Psoas muscle (tissue), 8 donors: ENCODE data around the gene HOXA11. TPM values are rescaled to one million over a fixed set of nuclear protein-coding genes. Genes with fewer than 3 reads are reported as not detected.

Source experiments
- ATAC-seq, 4 donors: fragments of 200-7000 bp; cut with Tn5 transposase; one replicate each; pipeline ENCODE4 v1.9.1; 2020; ENCODE audit warnings: moderate library complexity in 3 of 4, mild to moderate bottlenecking in 2 of 4
- DNase-seq, 2 donors: peaks; one replicate each; pipeline ENCODE4 v3.0.0-alpha.2; 2020
- H3K27ac ChIP-seq: fragments of 200-600 bp; one replicate; pipeline ENCODE4 v1.8.0; 2022
- H3K27me3 ChIP-seq, 3 donors: fragments of 200-600 bp in 1 of 3; one replicate each; pipeline versions ENCODE4 v1.6.1 to v1.8.0; 2013 to 2022; ENCODE audit warnings: low read length in 2 of 3, mild to moderate bottlenecking in 2 of 3, moderate library complexity in 1 of 3; ENCODE audit not compliant: insufficient read depth in 3 of 3
- H3K36me3 ChIP-seq, 2 donors: fragments of 200-600 bp in 1 of 2; one replicate each; pipeline versions ENCODE4 v1.6.1 to v1.8.0; 2013 to 2022; ENCODE audit warnings: low read depth in 1 of 2, mild to moderate bottlenecking in 1 of 2, moderate library complexity in 1 of 2; ENCODE audit not compliant: insufficient read depth in 1 of 2
- H3K4me1 ChIP-seq: fragments of 200-600 bp; one replicate; pipeline ENCODE4 v1.8.0; 2022
- H3K4me3 ChIP-seq: fragments of 200-600 bp; one replicate; pipeline ENCODE4 v1.8.0; 2022; ENCODE audit warnings: mild to moderate bottlenecking
- H3K9me3 ChIP-seq: fragments of 200-600 bp; one replicate; pipeline ENCODE4 v1.8.0; 2022
- CTCF ChIP-seq: fragments of 200-600 bp; IDR thresholded peaks from one replicate; pipeline ENCODE4 v1.8.0; 2022; ENCODE audit warnings: antibody characterized with exemption
- WGBS, 3 donors: extraction: QIAGEN DNeasy Blood & Tissue Kit; methylation state at CpG; one replicate each; pipeline versions ENCODE4 v1.1.6 to v1.1.7; 2013; 5-methylcytosine and 5-hydroxymethylcytosine counted together
- intact Hi-C, 2 donors: fragments of 100-400 bp; cut with DNase I; formaldehyde crosslinking; loops; one replicate each; pipeline versions ENCODE4 v1.11.0 to v1.14.2; 2022
- polyA plus RNA-seq, 3 donors: library from polyadenylated mRNA; stranded (reverse); fragments of 200-250 nt; gene quantifications; one replicate each; pipeline ENCODE4 v1.2.3, GENCODE V29; 2013
- total RNA-seq, 4 donors: library from RNA; stranded (reverse); fragmentation: NEBNext Ultra II Directional in 2 of 4; extraction: Animal tissue kit (Norgen Biotek cat#: 25700) in 2 of 4; gene quantifications; one replicate each; pipeline versions ENCODE4 v1.2.1 to v1.2.4, GENCODE V29; 2021 to 2023
- donor health status: healthy with polysubstance abuse.
- donor health status: DM: no; HTN: no; CAD: no; lungs with moderate emphysema.
- donor health status: Bipolar disorder and iron deficiency.
- donor health status: healthy.
- donor health status: DM: yes; HTN: yes; CAD: no.
- donor health status: DM: no; HTN: no; CAD: no.
- donor health status: DM: no; HTN: no; CAD: no.
- donor health status: DM: yes; HTN: yes; CAD: no.

Gene HOXA11
- total and polyA plus RNA-seq, 7 donors: 0.08 to 1.1 (median 0.57) TPM; not detected in 3

DNA sequence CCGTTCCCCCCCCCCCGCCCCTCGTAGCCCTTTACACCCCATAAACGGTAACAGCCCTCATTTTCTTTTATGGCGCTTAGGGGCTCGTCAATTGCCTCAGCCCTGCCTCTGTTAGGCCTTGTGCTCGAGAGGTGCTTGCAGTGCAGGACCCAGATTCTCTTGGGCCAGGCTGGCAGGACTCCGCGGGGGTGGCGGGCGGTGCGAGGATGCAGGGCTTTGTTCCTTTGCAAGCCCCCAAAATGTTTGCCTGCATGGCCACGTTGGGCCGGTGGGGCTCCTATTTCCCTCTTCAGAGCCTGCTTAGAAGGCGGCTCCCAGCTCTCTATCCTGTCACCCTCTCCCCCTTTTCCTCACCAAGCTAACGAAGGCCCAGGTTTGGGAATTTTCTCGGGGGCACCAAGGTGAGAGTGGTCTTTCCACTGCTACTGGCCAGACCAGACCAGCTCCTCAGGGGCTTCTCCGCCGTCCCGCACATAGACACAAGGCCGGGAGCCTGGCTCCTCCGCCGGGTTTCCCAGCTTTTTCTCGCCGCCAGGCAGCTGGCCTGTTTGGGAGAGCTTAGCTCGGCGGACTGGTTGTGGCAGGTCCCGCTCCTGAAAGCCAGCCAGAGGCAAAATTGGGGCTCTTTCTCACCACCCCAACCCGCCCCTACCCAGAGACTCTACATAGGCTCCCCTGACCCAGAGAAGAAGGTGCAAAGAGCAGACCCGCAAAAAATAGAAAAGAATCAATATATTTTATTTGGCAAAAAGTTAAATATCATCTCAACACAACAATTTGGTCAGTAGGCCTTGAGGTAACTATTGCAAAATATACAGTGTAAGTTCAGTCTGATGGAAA, 23.1 kb downstream of the HOXA11 start:
- Histone ChIP-seq H3K27me3 (no peaks in the 10 kb centered on the region), H3K4me3 (peak overlapping the region; percentile 79), H3K27ac (peak overlapping the region; percentile 86), H3K36me3 (no peaks in the 10 kb centered on the region), H3K4me1 (peaks cover 18% of the 10 kb centered on the region), H3K9me3 (no peaks in the 10 kb centered on the region)
- ATAC-seq (no peak), DNase-seq (peak in 1 of 2 donors; percentile 59)
- intact Hi-C loops: loop anchor here (2.0 to 10.0 kb wide), 9 partner anchors 309 to 1597 kb away; partner anchors contain the start of genes CBX3 (in 1 of the 2) and HNRNPA2B1 (in 1 of the 2)
- WGBS, 3 donors: 63 to 68% (median 63%) methylated on average over 24 to 30 of the region's 30 CpGs
- no peak for TF ChIP-seq CTCF

- ATAC-seq (no peak), DNase-seq (peak; percentile 27 to 62)
These were observed 23.8 kb downstream of the HOXA11 start for GRCh38 chr7:27161214-27161720.

DNA sequence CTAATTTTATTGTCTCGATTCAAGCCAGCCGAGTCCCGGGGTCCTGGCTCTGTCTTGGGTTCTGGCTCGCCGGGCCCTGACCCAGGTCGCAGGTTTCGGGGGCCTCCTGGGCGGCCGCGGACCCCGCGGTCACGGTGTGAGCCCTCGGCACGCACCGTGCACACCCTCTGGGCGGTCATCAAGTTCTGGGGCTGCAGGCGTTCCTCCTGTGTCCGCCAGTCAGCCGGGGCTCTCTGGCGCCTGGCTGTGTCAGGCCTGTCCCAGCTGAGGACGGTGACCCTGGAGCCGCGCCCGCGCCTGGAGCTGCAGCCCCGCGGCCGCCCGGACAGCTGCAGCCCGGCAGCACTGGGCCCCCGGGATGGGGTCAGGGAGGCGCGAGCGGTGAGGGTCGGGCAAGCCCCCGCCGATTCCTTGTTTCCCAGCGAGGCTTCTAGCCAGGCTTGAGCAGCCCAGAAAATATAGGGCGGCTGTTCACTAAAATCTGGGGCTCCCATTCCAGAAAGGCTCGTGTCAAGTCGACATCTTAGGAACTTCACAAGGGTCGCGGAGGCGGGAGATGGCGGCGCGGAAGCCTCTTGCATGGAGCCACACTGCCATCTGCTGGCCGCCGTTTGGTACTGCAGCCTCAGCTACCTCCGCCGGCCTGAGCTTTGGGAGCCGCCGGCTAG, 24.4 kb downstream of the HOXA11 start:
- peaks cover 19% of the 10 kb centered on the region for H3K4me1 ChIP-seq
- H3K27ac ChIP-seq: peak overlapping the region; percentile 86
- DNase-seq (peak; percentile 83 to 93), ATAC-seq (peak; percentile 64 to 77 (median 70))
- H3K4me3 ChIP-seq: peak overlapping the region; percentile 79
- WGBS, 3 donors: 1 to 2% (median 1%) methylated on average over 45 to 54 of the region's 54 CpGs
- TF ChIP-seq CTCF: peak; percentile 100
- no peaks in the 10 kb centered on the region for H3K9me3 ChIP-seq
- H3K36me3 ChIP-seq: no peaks in the 10 kb centered on the region
- intact Hi-C loops: loop anchor here (2.0 to 10.0 kb wide), 9 partner anchors 308 to 1596 kb away; partner anchors contain the start of genes CBX3 (in 1 of the 2) and HNRNPA2B1 (in 1 of the 2)
- H3K27me3 ChIP-seq: no peaks in the 10 kb centered on the region

More at GRCh38 chr7:27161214-27161720, 23.8 kb downstream of the HOXA11 start:
- H3K9me3 ChIP-seq: no peaks in the 10 kb centered on the region
- intact Hi-C loops: loop anchor here (2.0 to 10.0 kb wide), 9 partner anchors 308 to 1596 kb away; partner anchors contain the start of genes CBX3 (in 1 of the 2) and HNRNPA2B1 (in 1 of the 2)
- WGBS, 3 donors: 24 to 25% (median 24%) methylated on average over 25 to 27 of the region's 27 CpGs
- H3K27ac ChIP-seq: peak overlapping the region; percentile 86
- H3K4me3 ChIP-seq: peak overlapping the region; percentile 79
- no peak for TF ChIP-seq CTCF
- H3K27me3 ChIP-seq: no peaks in the 10 kb centered on the region
- H3K36me3 ChIP-seq: no peaks in the 10 kb centered on the region
- peaks cover 18% of the 10 kb centered on the region for H3K4me1 ChIP-seq

GRCh38 chr7:27160145-27160545, 24.9 kb downstream of the HOXA11 start:
- peak overlapping the region; percentile 79 for H3K4me3 ChIP-seq
- no peak for TF ChIP-seq CTCF
- no peaks in the 10 kb centered on the region for H3K27me3 ChIP-seq
- intact Hi-C loops: loop anchor here (2.0 to 10.0 kb wide), 9 partner anchors 307 to 1595 kb away; partner anchors contain the start of genes CBX3 (in 1 of the 2) and HNRNPA2B1 (in 1 of the 2)
- peaks cover 24% of the 10 kb centered on the region for H3K4me1 ChIP-seq
- DNase-seq (peak in 1 of 2 donors; percentile 71), ATAC-seq (no peak)
- whole genome bisulfite sequencing, 3 donors: 57 to 62% (median 61%) methylated on average over 23 of the region's 23 CpGs
- H3K9me3 ChIP-seq: no peaks in the 10 kb centered on the region
- no peaks in the 10 kb centered on the region for H3K36me3 ChIP-seq
- peak overlapping the region; percentile 86 for H3K27ac ChIP-seq
